Stimulated activated CD8-positive, alpha-beta memory T cell treated with anti-CD3 and anti-CD28 coated beads, Interleukin-15, amount 100 ng/mL, for 24 hours (primary cell): ENCODE results near the gene ULBP1.
"Not testable (repeated sequence)": the region's sequence is repeated elsewhere in the genome, so short reads cannot be mapped to it uniquely, and the experiment has no call there.

Experiments used
- DNase-seq: peaks from one replicate; pipeline ENCODE4 v3.0.0-alpha.2; 2020; ENCODE audit warnings: low read depth

The ULBP1 gene

GRCh38 chr6:149953390-149953789 lies 10.4 kb upstream of the ULBP1 start:
- not testable (repeated sequence) for DNase-seq

- not testable (repeated sequence) for DNase-seq
These were observed 9.8 kb upstream of the ULBP1 start for GRCh38 chr6:149953934-149954327.

GRCh38 chr6:149954328-149954983 lies 9.3 kb upstream of the ULBP1 start:
- DNase-seq, result not testable (repeated sequence)

- not testable (repeated sequence) for DNase-seq
These were observed 8.6 kb upstream of the ULBP1 start for GRCh38 chr6:149954984-149955653.

- not testable (repeated sequence) for DNase-seq
These were observed 8.0 kb upstream of the ULBP1 start for GRCh38 chr6:149955654-149956317.

- DNase-seq, result not testable (repeated sequence)
These were observed 5.6 kb upstream of the ULBP1 start for GRCh38 chr6:149958124-149958523.

GRCh38 chr6:149959806-149960205 lies 3.9 kb upstream of the ULBP1 start:
- not testable (repeated sequence) for DNase-seq

GRCh38 chr6:149960488-149960887 lies 3.3 kb upstream of the ULBP1 start:
- DNase-seq, result no peak

- no peak for DNase-seq
These were observed 1.9 kb upstream of the ULBP1 start for GRCh38 chr6:149961728-149962425.

- DNase-seq, result no peak
These were observed 1.1 kb upstream of the ULBP1 start for GRCh38 chr6:149962461-149963211.

- no peak for DNase-seq
These were observed 606 bp upstream of the ULBP1 start for GRCh38 chr6:149963212-149963461.

- DNase-seq, result no peak
These were observed 808 bp downstream of the ULBP1 start for GRCh38 chr6:149964308-149965193.

GRCh38 chr6:149965194-149966020 lies 1.7 kb downstream of the ULBP1 start:
- no peak for DNase-seq

- DNase-seq, result not testable (repeated sequence)
These were observed 2.6 kb downstream of the ULBP1 start for GRCh38 chr6:149966319-149966718.

GRCh38 chr6:149967591-149967990 lies 3.8 kb downstream of the ULBP1 start:
- DNase-seq, result no peak

GRCh38 chr6:149967999-149968398 lies 4.3 kb downstream of the ULBP1 start:
- not testable (repeated sequence) for DNase-seq

GRCh38 chr6:149968909-149969308 lies 5.2 kb downstream of the ULBP1 start:
- DNase-seq, result not testable (repeated sequence)

- no peak for DNase-seq
These were observed 5.9 kb downstream of the ULBP1 start for GRCh38 chr6:149969635-149970034.

- DNase-seq, result not testable (repeated sequence)
These were observed 10.7 kb downstream of the ULBP1 start for GRCh38 chr6:149974394-149974793.

- DNase-seq, result no peak
These were observed 11.1 kb downstream of the ULBP1 start for GRCh38 chr6:149974825-149975224.
